DOHH2 (cell line): Measurements from ENCODE around the gene GSAP.

ENCODE experiments used
- CTCF ChIP-seq: fragments of 200-600 bp; sonication (generic); IDR thresholded peaks from one replicate; pipeline ENCODE4 v1.5.1; 2014; ENCODE audit warnings: antibody characterized with exemption, mild to moderate bottlenecking, low read depth, low read length; ENCODE audit not compliant: poor library complexity, severe bottlenecking
- EZH2phosphoT487 ChIP-seq: fragments of 200-600 bp; sonication (generic); IDR thresholded peaks from 2 replicates; pipeline ENCODE4 v1.6.1; 2017; ENCODE audit warnings: borderline replicate concordance, mild to moderate bottlenecking, antibody characterized with exemption, low read length, moderate library complexity, mixed read lengths

GRCh38 chr7:77434570-77435275, 18.6 kb upstream of the GSAP start:
- TF ChIP-seq CTCF = no peak
- no peak for TF ChIP-seq EZH2phosphoT487
